Activated B cell treated with CpG ODN at 0.5 μM for 24 hours (primary cell): ENCODE results near the gene SLC25A46. TPM values are rescaled to one million over a fixed set of nuclear protein-coding genes. Genes with fewer than 3 reads are reported as not detected.

Experiments used
- ATAC-seq: fragments of 200-7000 bp; cut with Tn5 transposase; one replicate; pipeline ENCODE4 v1.10.0; 2021; ENCODE audit warnings: low read depth, mild to moderate bottlenecking, moderate library complexity
- CTCF ChIA-PET: fragments of 350-600 bp; sonication (Branson Sonifier 250); formaldehyde crosslinking; loops from one replicate; lab custom pipeline; 2021; ENCODE audit warnings: antibody characterized with exemption; lab: Charles Lee
- POLR2A ChIA-PET: fragments of 350-600 bp; sonication (Branson Sonifier 250); formaldehyde crosslinking; loops from one replicate; lab custom pipeline; 2021; ENCODE audit warnings: antibody characterized with exemption; lab: Charles Lee
- DNase-seq: peaks from one replicate; pipeline ENCODE4 v3.0.0; 2022
- H3K27ac Mint-ChIP-seq: one replicate; pipeline ENCODE4 v1.8.0; 2020; ENCODE audit warnings: mixed read lengths
- H3K27me3 Mint-ChIP-seq: one replicate; pipeline ENCODE4 v1.8.0; 2021; ENCODE audit warnings: mixed read lengths
- H3K36me3 Mint-ChIP-seq: one replicate; pipeline ENCODE4 v1.8.0; 2021; ENCODE audit warnings: low read depth, mixed read lengths
- H3K4me1 Mint-ChIP-seq: one replicate; pipeline ENCODE4 v1.8.0; 2021; ENCODE audit warnings: mixed read lengths
- H3K4me3 Mint-ChIP-seq: one replicate; pipeline ENCODE4 v1.8.0; 2020; ENCODE audit warnings: mild to moderate bottlenecking, mixed read lengths
- H3K9me3 Mint-ChIP-seq: one replicate; pipeline ENCODE4 v1.8.0; 2020; ENCODE audit warnings: mixed read lengths
- CTCF ChIP-seq: fragments of 200-600 bp; IDR thresholded peaks from one replicate; pipeline ENCODE4 v1.8.0; 2022; ENCODE audit warnings: antibody characterized with exemption, mild to moderate bottlenecking
- intact Hi-C: fragments of 100-400 bp; cut with micrococcal nuclease; formaldehyde crosslinking; loops from one replicate; pipeline ENCODE4 v1.15.1; 2024
- total RNA-seq: library from RNA; stranded (reverse); gene quantifications from 2 replicates; pipeline ENCODE4 v1.2.3, GENCODE V29; 2022

SLC25A46 gene
- total RNA-seq, 1 donor from 2014 or later = 42.2 TPM

- POLR2A ChIA-PET = no interaction called here
- CTCF ChIA-PET = no interaction called here
- Mint-ChIP-seq H3K27ac (no peak overlapping the region), H3K36me3 (peaks cover 50% of the 10 kb centered on the region), H3K4me3 (no peak overlapping the region), H3K9me3 (no peaks in the 10 kb centered on the region), H3K27me3 (no peaks in the 10 kb centered on the region), H3K4me1 (peaks cover 25% of the 10 kb centered on the region)
- DNase-seq (no peak), ATAC-seq (no peak)
- TF ChIP-seq CTCF = no peak
- intact Hi-C loops = loop anchor here (10.0 kb wide), 1 partner anchor 1001 kb away; the partner anchor contains the start of gene NREP
Measured at GRCh38 chr5:110754181-110754580, 15.4 kb downstream of the SLC25A46 start.

- no peaks in the 10 kb centered on the region for H3K27me3 Mint-ChIP-seq
- intact Hi-C loops = loop anchor here (1.0 to 10.0 kb wide), 4 partner anchors 306 to 1390 kb away; partner anchors contain the start of gene NREP
Measured at GRCh38 chr5:110757118-110757729, 18.4 kb downstream of the SLC25A46 start.

GRCh38 chr5:110760158-110760557, 21.4 kb downstream of the SLC25A46 start:
- ChIA-PET CTCF (no interaction called here), POLR2A (no interaction called here)
- ATAC-seq (no peak), DNase-seq (no peak)
- H3K36me3 Mint-ChIP-seq = peaks cover 31% of the 10 kb centered on the region
- H3K4me1 Mint-ChIP-seq = no peaks in the 10 kb centered on the region
- intact Hi-C loops = no loop called here
- H3K27me3 Mint-ChIP-seq = no peaks in the 10 kb centered on the region
- H3K9me3 Mint-ChIP-seq = no peaks in the 10 kb centered on the region
- no peak overlapping the region for H3K4me3 Mint-ChIP-seq
- no peak for TF ChIP-seq CTCF
- no peak overlapping the region for H3K27ac Mint-ChIP-seq

More at GRCh38 chr5:110757118-110757729, 18.4 kb downstream of the SLC25A46 start:
- TF ChIP-seq CTCF = peak; percentile 65
- Mint-ChIP-seq H3K4me3 (no peak overlapping the region), H3K4me1 (peaks cover 9% of the 10 kb centered on the region), H3K9me3 (no peaks in the 10 kb centered on the region), H3K27ac (no peak overlapping the region), H3K36me3 (peaks cover 34% of the 10 kb centered on the region)
- DNase-seq (no peak), ATAC-seq (no peak)
- CTCF ChIA-PET = interaction anchor here (1.0 to 1.6 kb wide), 3 partner anchors 16 to 1387 kb away, joined by 3 to 6 read pairs (median 3); partner anchors contain the start of gene SLC25A46
- POLR2A ChIA-PET = no interaction called here

- Mint-ChIP-seq H3K27me3 (no peaks in the 10 kb centered on the region), H3K36me3 (peaks cover under 1% of the 10 kb centered on the region), H3K27ac (no peak overlapping the region), H3K4me3 (no peak overlapping the region), H3K9me3 (no peaks in the 10 kb centered on the region), H3K4me1 (no peaks in the 10 kb centered on the region)
- no peak for TF ChIP-seq CTCF
- DNase-seq (no peak), ATAC-seq (no peak)
- intact Hi-C loops = no loop called here
- POLR2A ChIA-PET = no interaction called here
- CTCF ChIA-PET = no interaction called here
Measured at GRCh38 chr5:110768138-110768860, 29.5 kb downstream of the SLC25A46 start.

- ATAC-seq = no peak
- intact Hi-C loops = no loop called here
- CTCF ChIA-PET = no interaction called here
- no peaks in the 10 kb centered on the region for H3K36me3 Mint-ChIP-seq
- DNase-seq = no peak
- no peaks in the 10 kb centered on the region for H3K27me3 Mint-ChIP-seq
- no peak overlapping the region for H3K27ac Mint-ChIP-seq
- POLR2A ChIA-PET = no interaction called here
- no peak overlapping the region for H3K4me3 Mint-ChIP-seq
- H3K9me3 Mint-ChIP-seq = no peaks in the 10 kb centered on the region
- TF ChIP-seq CTCF = no peak
- no peaks in the 10 kb centered on the region for H3K4me1 Mint-ChIP-seq
Measured at GRCh38 chr5:110769000-110769681, 30.3 kb downstream of the SLC25A46 start.
